ENCODE measurements around the gene CEACAM1. TPM values are rescaled to one million over a fixed set of nuclear protein-coding genes. Genes with fewer than 3 reads are reported as not detected.

CEACAM1 gene
- total RNA-seq, 4 donors from 2014 or later: 5.0 to 146 (median 93.3) TPM

GRCh38 chr19:42479736-42480135, 48.5 kb downstream of the CEACAM1 start:
- no peak overlapping the region for H3K4me3 ChIP-seq
- no peak overlapping the region for H3K27ac ChIP-seq
- H3K9me3 ChIP-seq: no peaks in the 10 kb centered on the region
- no peak for TF ChIP-seq POLR2A (IDR thresholded peaks at IDR 0.05)
- no peak for TF ChIP-seq CTCF (IDR thresholded peaks at IDR 0.05)
- no peaks in the 10 kb centered on the region for H3K36me3 ChIP-seq
- H3K27me3 ChIP-seq: no peaks in the 10 kb centered on the region
- no peaks in the 10 kb centered on the region for H3K4me1 ChIP-seq
- DNase-seq: no peak

GRCh38 chr19:42478765-42479311, 49.4 kb downstream of the CEACAM1 start:
- H3K4me1 ChIP-seq: no peaks in the 10 kb centered on the region
- H3K27ac ChIP-seq: peak overlapping the region in 1 of 4 donors; percentile 13
- H3K27me3 ChIP-seq: no peaks in the 10 kb centered on the region
- TF ChIP-seq CTCF (IDR thresholded peaks at IDR 0.05) (no peak), POLR2A (IDR thresholded peaks at IDR 0.05) (no peak)
- no peaks in the 10 kb centered on the region for H3K36me3 ChIP-seq
- H3K9me3 ChIP-seq: no peaks in the 10 kb centered on the region
- DNase-seq: peak in 1 of 3 donors; percentile 56
- H3K4me3 ChIP-seq: no peak overlapping the region

GRCh38 chr19:42477933-42478332, 50.3 kb downstream of the CEACAM1 start:
- Histone ChIP-seq H3K9me3 (no peaks in the 10 kb centered on the region), H3K4me1 (no peaks in the 10 kb centered on the region), H3K27me3 (no peaks in the 10 kb centered on the region), H3K36me3 (no peaks in the 10 kb centered on the region), H3K4me3 (no peak overlapping the region), H3K27ac (no peak overlapping the region)
- DNase-seq: no peak
- TF ChIP-seq CTCF (IDR thresholded peaks at IDR 0.05) (no peak), POLR2A (IDR thresholded peaks at IDR 0.05) (no peak)

GRCh38 chr19:42477117-42477516, 51.2 kb downstream of the CEACAM1 start:
- Histone ChIP-seq H3K9me3 (no peaks in the 10 kb centered on the region), H3K27me3 (no peaks in the 10 kb centered on the region), H3K4me1 (no peaks in the 10 kb centered on the region), H3K27ac (no peak overlapping the region), H3K4me3 (no peak overlapping the region), H3K36me3 (no peaks in the 10 kb centered on the region)
- TF ChIP-seq CTCF (IDR thresholded peaks at IDR 0.05) (no peak), POLR2A (IDR thresholded peaks at IDR 0.05) (no peak)
- DNase-seq: no peak

GRCh38 chr19:42475366-42475765, 52.9 kb downstream of the CEACAM1 start:
- no peak for TF ChIP-seq POLR2A (IDR thresholded peaks at IDR 0.05)
- no peak for TF ChIP-seq CTCF (IDR thresholded peaks at IDR 0.05)
- H3K36me3 ChIP-seq: no peaks in the 10 kb centered on the region
- H3K27me3 ChIP-seq: no peaks in the 10 kb centered on the region
- H3K9me3 ChIP-seq: no peaks in the 10 kb centered on the region
- no peaks in the 10 kb centered on the region for H3K4me1 ChIP-seq
- H3K27ac ChIP-seq: no peak overlapping the region
- H3K4me3 ChIP-seq: no peak overlapping the region
- no peak for DNase-seq

GRCh38 chr19:42474743-42475142, 53.5 kb downstream of the CEACAM1 start:
- no peaks in the 10 kb centered on the region for H3K27me3 ChIP-seq
- TF ChIP-seq POLR2A (IDR thresholded peaks at IDR 0.05) (no peak), CTCF (IDR thresholded peaks at IDR 0.05) (no peak)

More at GRCh38 chr19:42474743-42475142, 53.5 kb downstream of the CEACAM1 start:
- Histone ChIP-seq H3K27ac (no peak overlapping the region), H3K9me3 (no peaks in the 10 kb centered on the region), H3K36me3 (no peaks in the 10 kb centered on the region), H3K4me3 (no peak overlapping the region), H3K4me1 (no peaks in the 10 kb centered on the region)
- no peak for DNase-seq
